Stromal cell of bone marrow (primary cell): Measurements from ENCODE around the gene P2RX7.
A peak's percentile ranks its signal among the peaks of the same experiment; 100 is the strongest.

Source experiments
- DNase-seq: peaks from one replicate; pipeline ENCODE4 v3.0.0-alpha.2; 2012; ENCODE audit warnings: low read depth

Gene P2RX7

DNA sequence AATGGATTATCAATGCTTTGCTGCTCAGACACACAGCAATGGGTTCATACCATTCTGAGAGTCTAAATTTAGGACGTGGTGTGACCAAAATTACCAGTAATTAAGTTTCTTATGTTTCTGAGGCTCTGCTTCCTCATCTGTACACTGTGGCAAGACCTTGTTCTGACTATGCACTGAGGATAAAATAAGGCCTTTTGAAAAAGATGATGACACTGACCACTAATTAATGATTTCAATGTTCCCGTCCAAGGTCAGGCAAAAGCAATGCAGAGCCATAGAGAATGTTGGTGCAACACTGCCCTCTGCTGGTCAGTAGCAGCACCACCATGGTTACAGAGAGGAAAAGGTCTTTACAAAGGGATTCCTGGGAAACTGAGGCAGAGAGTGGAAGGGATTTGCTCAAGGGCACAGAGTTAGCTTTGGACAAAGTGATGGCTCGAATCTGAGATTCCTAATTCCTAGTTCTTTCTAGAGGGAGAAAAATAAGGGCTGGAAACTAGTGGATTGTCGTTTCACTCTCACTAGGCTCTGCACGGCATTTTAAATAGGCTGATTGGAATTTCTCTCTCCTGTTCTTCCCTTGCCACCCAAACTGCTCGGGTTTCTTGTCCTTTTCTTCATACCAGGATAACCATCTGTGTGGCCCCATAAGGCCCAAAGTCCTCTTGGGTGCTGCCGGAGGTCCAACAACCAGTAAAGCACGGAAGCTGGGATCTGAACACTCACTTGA is 22.3 kb upstream of the P2RX7 start:
- peak; percentile 57 for DNase-seq

DNA sequence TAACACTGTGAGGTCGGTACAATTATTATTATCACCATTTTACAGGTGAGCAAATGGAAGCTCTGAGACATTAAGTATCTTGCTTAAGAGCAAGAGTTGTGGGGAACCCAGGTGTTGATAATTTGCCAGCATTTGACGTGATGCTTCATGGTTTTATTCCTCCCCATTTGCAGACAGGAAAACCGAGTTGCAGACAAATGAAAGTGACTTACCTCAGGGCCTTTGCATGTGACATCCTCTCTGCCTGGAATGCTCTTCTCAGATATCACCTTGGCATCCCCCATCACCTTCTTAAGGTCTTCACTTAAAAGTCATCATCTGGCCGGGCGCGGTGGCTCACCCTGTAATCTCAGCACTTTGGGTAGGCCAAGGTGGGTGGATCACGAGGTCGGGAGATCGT is 21.0 kb upstream of the P2RX7 start:
- DNase-seq, result no peak

DNA sequence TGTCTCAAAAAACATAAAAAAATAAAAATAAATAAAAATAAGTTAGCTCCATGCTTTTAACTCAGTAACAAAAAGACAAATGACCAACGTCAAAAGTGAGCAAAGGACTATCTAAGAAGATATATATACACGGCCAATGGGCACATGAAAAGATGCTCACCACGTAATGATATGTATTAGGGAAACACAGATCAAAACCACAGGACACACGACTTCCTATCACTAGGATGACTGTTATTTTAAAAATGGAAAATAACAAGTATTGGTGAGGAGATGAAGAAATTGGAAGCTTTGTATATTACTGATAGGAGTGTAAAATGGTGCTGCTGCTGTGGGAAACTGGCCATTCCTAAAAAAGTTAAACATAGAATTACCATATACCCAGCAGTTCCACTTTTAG is 20.2 kb upstream of the P2RX7 start:
- no peak for DNase-seq

DNA sequence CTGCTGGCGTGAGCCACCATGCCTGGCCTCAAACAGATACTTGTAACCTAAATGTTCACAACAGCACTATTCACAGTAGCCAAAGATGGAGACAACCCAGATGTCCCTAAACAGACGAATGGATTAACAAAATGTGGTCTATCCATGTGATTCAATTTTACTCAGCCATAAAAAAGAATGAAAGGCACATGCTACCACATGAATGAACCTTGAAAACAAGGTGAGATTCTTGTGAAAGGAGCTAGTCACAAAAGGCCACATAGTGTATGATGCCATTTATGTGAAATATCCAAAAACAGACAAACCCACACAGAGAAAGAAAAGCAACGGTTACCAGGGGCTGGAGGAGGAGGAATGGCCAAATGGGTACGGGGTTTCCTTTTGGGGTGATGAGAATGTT is 19.6 kb upstream of the P2RX7 start:
- DNase-seq, result no peak

DNA sequence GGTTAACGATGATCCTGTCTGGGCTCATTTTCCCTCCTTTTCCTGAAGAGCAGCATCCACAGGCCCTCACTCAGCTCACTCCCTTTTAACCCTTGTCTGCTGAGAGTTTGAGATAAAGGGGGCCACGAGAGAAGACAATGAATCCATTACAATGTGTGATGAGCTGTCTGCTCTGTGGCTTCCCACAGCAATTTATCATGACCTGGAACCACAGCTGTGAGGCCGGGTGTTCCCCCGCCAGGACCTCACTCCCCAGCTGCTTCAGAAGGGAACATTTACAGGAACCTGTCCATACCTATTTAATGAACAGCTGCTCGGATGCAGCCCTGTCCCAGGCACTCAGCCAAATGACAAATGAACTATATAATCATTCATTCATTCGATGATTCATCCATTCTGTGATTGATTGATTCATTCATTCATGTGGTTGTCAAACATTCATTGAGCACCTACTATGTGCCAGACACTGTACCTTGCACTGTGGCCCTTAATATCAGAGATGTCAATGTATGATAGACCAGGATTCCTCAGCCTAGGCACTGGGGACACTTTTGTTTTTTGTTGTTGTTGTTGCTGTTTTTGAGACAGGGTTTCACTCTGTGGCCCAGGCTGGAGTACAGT is 18.5 kb upstream of the P2RX7 start:
- no peak for DNase-seq

DNA sequence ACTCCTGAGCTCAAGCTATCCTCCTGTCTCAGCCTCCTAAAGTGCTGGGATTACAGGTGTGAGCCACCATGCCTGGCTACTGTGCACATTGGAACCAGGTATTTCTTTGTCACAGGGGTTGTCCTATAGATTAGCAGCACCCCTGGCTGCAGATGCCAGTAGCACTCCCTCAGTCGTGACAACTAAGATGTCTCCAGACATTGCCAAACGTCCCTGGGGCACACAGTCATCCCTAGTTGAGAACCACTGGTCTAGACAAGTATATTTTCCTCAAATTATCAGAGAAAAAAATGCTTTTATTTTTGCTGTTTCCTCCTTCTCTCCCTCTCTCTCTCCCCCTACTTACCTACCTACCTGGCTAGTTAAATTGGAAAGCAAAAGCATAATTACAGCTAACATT is 17.9 kb upstream of the P2RX7 start:
- no peak for DNase-seq

DNA sequence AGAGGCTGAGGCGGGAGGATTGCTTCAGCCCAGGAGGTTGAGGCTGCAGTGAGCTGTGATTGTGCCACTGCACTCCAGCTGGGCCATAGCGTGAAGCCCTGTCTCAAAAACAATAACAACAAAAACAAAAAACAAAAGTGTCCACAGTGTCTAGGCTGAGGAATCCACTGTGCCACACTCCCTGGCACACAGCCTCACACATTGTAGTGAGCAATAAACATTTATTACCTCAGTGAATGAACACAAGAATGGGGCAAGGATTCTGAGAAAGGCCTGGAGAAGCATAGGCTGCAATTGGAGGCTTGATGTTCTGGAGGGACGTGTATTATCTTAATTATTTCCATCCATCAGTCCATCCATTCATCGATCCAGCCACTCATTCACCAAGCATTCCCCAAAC is 17.1 kb upstream of the P2RX7 start:
- no peak for DNase-seq

DNA sequence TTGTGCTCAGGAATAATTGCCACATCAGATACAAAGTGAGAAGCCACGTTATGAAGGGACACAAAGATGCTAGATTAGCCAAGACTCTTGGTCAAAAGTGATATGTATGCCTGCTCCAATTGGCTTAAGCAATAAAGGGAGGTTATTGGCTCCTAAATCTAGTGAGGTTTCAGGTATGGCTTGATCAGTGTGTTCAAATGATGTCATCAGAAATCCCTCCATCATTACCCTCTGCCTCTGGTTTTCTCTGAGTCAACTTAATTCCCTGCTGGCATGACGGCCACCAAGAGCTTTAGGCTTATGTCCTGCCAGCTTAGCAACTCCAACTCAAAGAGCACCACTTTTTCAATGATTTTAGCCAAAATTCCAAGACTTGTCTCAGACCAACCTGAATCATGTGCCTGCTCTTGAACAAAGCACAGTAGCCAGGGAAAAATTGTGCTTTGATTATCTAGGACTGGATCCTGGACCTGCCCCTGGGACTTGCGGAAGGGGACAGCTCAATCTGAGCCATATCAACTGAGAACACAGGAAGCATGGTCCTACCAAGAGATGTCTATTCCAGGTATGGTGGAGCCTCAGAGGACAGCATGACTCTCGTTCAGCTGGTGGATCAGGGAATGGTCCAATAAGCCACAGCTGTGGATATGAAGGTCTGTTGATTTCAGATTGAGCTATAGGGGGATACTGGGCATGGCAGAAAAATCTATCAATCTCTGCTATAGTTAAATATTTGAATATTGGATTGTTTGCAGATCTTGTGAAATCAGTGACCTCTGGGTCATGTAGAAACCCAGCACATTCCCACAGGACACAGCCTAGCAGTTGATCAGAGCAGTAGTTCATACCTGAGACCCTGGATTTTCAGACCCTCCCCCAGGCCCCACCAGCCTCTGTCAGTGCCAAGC is 16.1 kb upstream of the P2RX7 start:
- DNase-seq, result no peak

DNA sequence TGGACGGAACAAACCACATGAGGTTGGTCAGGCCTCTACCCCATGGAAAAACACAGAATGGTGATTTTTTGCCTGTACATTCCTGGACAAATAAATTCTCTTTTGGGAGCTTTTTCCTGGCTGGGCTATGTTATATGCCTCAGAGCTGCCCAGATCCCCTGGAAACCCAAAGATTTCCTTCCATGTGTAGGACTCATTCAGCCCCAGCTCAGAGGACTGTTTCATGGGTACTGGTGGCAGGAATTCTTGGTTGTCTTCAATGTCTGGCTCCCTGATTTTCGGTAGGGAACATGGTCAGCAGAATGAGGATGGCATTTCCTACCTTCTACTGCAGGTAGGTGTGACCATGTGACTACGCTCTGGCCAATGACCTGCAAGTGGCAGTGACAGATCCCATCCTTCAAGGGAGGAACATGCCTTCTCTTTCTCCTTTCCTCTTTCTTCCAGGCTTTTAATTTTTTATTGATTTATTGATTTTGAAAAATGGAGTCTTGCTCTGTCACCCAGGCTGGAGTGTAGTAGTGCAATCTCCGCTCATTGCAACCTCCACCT is 15.4 kb upstream of the P2RX7 start:
- no peak for DNase-seq

DNA sequence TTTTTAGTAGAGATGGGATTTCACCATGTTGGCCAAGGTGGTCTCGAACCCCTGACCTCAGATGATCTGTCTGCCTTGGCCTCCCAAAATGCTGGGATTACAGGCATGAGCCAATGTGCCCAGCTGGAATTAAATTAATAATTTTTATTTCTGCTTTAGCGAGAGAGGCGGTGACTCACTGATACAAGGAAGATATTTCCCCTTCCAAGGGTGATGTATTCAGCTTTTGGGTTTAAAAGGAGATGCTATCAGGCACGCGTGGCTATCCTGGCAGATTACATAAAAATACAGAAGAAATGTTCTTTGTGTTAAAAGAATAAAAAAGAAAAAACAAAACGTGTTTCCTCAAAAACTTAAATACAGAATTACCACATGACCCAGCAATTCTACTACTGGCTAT is 12.4 kb upstream of the P2RX7 start:
- DNase-seq, result no peak

DNA sequence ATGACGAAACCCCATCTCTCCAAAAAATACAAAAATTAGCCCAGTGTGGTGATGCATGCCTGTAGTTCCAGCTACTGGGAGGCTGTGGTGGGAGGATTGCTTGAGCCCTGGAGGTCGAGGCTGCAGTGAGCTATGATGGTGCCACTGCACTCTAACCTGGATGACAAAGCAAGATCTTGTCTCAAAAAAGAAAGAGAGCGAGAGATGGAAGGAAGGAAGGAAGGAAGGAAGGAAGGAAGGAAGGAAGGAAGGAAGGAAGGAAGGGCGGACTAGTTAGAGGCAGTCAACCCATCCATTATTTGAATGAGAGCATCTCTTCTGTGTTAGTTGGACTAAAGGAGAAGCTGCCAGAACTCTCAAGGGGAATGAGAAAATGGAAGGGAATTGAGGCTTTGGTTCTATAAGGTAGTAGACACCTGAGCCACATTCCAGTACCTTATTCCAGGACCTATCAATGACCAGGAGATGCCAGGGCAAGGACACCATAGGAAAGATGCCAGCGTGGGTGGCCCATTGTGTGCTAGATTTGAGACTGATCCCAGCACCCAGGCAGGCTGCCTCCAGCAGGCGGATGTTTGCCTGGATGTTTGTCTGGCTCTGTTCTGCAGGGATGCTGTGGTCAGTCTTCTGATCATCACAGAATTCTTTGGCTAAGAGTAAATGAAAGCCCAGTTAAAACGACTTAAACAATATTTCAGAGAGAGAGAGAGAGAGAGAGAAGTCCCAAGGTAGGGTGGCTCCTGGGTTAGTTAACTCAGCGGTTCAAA is 11.5 kb upstream of the P2RX7 start:
- DNase-seq, result no peak

DNA sequence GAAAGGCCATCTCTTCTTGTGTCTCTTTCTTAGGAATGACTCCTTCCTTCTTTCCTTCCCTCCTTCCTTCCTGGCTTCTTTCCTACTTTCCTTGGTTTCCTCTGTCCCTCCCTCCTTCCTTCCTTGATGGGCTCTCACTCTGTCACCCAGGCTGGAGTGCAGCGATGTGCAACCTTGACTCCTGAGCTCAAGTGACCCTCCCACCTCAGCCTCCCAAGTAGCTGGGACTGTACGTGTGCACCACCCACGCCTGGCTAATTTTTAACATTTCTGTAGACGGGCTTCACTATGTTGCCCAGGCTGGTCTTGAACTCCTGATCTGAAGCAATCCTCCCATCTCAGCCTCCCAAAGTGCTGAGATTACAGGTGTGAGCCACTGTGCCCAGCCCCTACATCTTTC is 10.9 kb upstream of the P2RX7 start:
- DNase-seq, result no peak

DNA sequence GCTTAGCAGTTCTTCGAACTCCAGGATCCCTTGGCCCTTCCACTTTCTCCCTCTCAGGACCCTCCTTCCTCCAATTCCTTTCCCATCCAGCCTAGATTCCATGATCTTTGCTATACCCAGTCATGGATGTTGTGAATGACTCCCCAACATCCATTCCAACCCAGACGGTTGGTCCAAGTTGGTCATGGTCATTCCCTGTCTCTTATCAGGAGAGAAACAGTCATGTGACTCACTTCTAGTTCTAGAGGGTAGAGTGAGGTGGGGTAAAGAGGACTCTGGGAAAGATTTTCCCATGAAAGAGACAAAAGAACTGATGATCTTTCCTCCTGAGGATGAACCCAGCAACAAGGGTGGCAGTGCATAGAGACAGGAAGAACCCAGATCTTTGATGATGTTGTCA is 9.2 kb upstream of the P2RX7 start:
- DNase-seq, result no peak

DNA sequence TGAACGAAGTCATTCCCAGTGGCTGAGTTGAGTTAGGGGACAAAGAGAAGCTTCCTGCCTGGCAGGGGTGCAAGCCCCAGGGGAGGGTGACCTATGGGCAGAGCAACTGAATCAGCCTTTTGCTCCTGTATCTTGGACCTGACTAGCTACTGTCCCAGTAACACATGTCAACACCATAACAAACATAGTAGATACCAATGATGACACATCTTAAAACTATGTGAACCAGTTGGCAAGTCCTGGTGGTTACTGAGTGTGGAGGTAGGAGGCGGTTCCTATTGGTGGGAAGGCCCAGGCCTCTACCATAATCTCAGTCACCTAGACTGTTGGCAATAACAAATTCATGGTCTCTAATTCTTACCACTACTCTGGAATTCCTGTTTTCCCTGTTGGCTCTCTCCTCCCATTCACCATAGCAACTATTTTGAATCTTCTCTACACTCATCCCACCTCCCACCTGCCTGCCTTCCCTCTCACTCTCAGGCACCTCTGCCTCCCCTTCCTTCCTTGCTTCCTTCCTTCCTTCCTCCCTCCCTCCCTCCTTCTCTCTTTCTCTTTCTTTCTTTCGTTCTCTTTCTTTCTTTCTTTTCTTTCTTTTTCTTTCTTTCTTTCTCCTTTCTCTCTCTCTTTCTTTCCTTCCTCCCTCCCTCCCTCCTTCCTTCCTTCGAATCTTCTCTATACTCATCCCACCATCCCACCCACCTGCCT is 8.1 kb upstream of the P2RX7 start:
- DNase-seq, result peak; percentile 47

DNA sequence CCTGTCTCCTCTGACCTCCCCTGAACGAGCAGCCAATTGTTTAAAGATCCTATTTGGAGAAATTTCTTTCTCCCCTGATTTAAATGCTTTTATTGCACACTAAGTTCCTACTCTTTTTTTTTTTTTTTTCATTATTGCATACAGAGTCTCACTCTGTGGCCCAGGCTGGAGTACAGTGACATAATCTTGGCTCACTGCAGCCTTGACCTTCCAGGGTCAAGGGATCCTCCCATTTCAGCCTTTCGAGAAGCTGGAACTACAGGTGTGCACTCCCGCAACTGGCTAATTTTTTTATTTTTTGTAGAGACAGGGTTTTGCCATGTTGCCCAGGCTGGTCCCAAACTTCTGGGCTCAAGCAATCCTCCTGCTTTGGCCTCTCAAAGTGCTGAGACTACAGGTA is 5.2 kb upstream of the P2RX7 start:
- DNase-seq, result no peak

DNA sequence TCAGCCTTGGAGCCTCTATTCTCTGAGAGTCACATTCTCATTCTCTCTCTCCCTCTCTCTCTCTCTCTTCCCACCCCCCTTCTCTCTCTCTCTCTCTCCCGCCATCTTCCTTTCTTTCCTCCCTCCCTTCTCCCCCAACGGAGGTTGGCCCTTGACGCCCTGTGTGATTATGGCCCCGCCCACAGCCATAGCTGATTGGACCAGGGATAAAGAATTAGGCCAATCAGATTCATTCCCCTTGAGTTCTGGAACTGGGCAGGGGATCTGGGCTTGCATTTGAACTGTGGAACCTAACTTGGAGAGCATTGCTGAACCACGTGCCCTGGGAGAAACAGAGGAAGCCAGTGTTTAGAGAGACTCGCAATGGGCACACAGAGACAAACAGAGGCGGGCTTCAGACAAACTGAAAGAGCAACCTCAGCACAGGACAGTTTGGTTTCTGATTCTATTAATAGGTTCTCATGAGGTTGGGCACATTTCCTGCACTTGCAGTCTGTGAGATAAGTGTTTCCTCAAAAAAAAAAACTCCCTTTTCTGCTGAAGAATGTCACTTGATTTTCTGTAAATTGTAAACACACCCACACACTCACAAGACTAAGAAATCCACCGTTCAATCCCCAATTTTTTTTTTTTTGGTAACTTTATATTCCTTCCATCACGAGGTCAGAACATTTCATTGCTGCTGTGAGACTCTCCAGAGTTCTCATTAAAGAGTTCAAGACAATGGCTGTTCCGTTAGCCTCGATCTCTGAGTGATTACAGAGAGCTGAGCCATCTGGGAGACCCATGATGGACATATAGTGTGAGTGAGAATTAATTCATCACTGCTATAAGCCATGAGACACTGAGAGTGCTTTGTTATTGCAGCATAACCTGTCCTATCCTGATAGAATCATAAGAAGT is 3.5 kb upstream of the P2RX7 start:
- DNase-seq, result peak; percentile 64

DNA sequence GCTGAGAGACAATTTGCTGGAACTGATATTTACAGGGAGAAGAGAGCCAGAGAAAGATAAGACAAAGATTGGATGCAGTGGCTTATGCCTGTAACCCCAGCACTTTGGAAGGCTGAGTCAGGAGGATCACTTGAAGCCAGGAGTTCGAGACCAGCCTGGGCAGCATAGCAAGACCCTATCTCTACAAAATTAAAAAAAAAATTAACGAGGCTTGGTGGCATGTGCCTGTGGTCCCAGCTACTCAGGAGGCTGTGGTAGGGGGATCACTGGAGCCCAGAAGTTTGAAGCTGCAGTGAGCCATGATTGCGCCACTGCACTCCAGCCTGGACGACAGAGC is 2.9 kb upstream of the P2RX7 start:
- DNase-seq, result no peak

DNA sequence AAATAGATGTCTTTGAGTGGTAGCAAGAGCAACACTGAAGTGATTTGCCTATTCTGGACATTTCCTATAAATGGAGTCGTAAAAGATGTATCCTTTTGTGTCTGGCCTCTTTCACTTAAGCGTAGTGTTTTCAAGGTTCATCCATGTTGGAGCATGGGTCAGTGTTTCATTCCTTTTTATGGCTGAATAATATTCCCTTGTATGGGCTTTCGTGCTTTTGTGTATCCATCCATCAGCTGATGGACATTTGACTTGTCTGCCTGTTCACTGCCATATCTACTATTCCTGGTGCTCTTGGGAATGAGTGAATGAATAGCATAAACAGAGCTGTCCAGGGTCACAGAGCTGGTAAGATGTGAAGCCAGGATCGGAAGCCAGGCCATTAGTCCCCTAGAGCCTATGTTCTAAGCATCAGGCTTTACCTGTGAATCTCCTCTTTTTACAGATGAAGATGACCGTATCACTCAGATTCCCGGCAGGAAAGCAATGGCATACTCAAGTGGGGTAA is 1.8 kb upstream of the P2RX7 start:
- no peak for DNase-seq

DNA sequence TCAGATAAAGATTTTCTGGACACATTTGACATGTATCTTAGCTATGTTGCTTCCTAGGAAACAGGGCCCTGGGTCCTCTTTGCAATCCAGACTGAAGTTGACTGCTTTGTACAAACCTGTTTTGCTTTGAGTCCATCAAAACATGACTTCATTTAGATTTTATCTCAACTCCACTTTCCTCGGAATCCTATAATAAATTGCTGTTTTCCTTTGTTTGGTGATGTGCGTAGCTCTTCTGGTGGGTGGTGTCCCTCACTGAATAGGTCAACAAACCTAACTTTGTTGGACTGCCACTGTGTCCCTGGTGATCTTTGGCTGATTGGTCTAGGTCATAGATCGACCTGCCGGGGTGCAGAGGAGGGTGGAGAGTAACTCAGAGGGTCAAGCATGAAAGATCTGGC is 735 bp upstream of the P2RX7 start:
- no peak for DNase-seq

DNA sequence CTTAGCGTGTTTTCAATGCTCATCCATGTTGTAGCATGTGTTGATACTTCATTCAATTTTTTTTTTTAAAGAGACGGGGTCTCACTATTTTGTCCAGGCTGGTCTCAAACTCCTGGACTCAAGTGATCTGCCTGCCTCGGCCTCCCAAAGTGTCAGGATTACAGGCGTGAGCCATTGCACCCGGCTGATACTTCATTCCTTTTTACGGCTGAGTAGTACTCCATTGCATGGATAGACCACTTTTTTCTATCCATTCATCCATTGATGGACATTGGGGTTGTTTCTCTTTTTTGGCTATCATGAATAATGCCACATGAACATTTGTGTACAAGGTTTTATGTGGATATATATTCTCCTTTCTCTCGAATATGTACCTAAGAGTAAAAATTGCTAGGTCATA is 1.2 kb downstream of the P2RX7 start:
- no peak for DNase-seq
